Measurements from ENCODE around the gene E2F4. TPM values are rescaled to one million over a fixed set of nuclear protein-coding genes. Genes with fewer than 3 reads are reported as not detected.

The E2F4 gene
- total RNA-seq, 1 experiment from 2014 or later = 74.5 TPM

DNA sequence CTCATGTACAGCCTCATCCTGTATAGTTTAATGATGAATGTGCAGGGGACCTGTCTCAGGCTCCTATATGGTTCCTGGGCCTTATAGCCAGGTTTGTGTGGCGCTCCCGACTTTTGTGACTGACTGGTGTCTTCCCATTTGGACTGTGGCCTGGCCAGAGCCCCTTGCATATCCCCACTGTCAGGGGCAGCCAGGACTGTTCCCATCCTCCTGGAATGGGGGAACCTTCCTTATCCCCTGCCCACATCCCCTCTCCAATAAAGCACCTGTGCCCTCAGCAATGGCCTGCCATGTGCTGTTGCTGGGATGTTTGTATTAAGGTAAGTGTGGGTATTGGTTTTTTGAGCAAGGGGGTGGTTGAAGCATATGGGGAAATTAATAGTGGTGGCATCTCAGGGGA, 43.7 kb upstream of the E2F4 start:
- intact Hi-C loops (cut with micrococcal nuclease; ENCODE audit: unreplicated experiment) = no loop called here
- in situ Hi-C loops (cut with HindIII; ENCODE audit: low pct_unique_long_range_greater_than_20kb, low sequenced_read_pairs) = no loop called here
- CTCF ChIA-PET = no interaction called here
- Histone ChIP-seq H3K27me3 (ENCODE audit: control insufficient read depth, insufficient read depth, low read length) (no peaks in the 10 kb centered on the region), H3K36me3 (ENCODE audit: control insufficient read depth, insufficient read depth, low read length) (peaks cover 5% of the 10 kb centered on the region; the same call in 1 of the 2 replicates), H3K4me1 (ENCODE audit: control insufficient read depth, insufficient read depth, low read length) (peaks cover 5% of the 10 kb centered on the region), H3K27ac (ENCODE audit: low read length) (no peak overlapping the region), H3K9me3 (ENCODE audit: control insufficient read depth, insufficient read depth, low read depth, low read length) (no peaks in the 10 kb centered on the region), H3K4me3 (ENCODE audit: low read depth in 2 of 2, low read length in 2 of 2) (no peak overlapping the region)
- TF ChIP-seq, protein P1, sequence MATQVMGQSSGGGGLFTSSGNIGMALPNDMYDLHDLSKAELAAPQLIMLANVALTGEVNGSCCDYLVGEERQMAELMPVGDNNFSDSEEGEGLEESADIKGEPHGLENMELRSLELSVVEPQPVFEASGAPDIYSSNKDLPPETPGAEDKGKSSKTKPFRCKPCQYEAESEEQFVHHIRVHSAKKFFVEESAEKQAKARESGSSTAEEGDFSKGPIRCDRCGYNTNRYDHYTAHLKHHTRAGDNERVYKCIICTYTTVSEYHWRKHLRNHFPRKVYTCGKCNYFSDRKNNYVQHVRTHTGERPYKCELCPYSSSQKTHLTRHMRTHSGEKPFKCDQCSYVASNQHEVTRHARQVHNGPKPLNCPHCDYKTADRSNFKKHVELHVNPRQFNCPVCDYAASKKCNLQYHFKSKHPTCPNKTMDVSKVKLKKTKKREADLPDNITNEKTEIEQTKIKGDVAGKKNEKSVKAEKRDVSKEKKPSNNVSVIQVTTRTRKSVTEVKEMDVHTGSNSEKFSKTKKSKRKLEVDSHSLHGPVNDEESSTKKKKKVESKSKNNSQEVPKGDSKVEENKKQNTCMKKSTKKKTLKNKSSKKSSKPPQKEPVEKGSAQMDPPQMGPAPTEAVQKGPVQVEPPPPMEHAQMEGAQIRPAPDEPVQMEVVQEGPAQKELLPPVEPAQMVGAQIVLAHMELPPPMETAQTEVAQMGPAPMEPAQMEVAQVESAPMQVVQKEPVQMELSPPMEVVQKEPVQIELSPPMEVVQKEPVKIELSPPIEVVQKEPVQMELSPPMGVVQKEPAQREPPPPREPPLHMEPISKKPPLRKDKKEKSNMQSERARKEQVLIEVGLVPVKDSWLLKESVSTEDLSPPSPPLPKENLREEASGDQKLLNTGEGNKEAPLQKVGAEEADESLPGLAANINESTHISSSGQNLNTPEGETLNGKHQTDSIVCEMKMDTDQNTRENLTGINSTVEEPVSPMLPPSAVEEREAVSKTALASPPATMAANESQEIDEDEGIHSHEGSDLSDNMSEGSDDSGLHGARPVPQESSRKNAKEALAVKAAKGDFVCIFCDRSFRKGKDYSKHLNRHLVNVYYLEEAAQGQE (IDR thresholded peaks at IDR 0.05; ENCODE audit: insufficient read depth in 1 of 2, low read depth in 2 of 2, low read length in 1 of 2) = no peak
- TF ChIP-seq SIN3A (IDR thresholded peaks at IDR 0.05; ENCODE audit: borderline replicate concordance, insufficient read depth, low read depth, low read length) (no peak), TCF7L2 (IDR thresholded peaks at IDR 0.05; ENCODE audit: low read depth, low read length) (no peak), POLR2AphosphoS5 (IDR thresholded peaks at IDR 0.05; ENCODE audit: low read depth, low read length) (no peak)
- TF ChIP-seq, protein P2, sequence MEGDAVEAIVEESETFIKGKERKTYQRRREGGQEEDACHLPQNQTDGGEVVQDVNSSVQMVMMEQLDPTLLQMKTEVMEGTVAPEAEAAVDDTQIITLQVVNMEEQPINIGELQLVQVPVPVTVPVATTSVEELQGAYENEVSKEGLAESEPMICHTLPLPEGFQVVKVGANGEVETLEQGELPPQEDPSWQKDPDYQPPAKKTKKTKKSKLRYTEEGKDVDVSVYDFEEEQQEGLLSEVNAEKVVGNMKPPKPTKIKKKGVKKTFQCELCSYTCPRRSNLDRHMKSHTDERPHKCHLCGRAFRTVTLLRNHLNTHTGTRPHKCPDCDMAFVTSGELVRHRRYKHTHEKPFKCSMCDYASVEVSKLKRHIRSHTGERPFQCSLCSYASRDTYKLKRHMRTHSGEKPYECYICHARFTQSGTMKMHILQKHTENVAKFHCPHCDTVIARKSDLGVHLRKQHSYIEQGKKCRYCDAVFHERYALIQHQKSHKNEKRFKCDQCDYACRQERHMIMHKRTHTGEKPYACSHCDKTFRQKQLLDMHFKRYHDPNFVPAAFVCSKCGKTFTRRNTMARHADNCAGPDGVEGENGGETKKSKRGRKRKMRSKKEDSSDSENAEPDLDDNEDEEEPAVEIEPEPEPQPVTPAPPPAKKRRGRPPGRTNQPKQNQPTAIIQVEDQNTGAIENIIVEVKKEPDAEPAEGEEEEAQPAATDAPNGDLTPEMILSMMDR (IDR thresholded peaks at IDR 0.05) = no peak
- ATAC-seq (no peak), DNase-seq (ENCODE audit: low read depth, low spot score) (no peak)
- POLR2A ChIA-PET = no interaction called here
- BruUV-seq (replicated peaks) = no TSS peak

DNA sequence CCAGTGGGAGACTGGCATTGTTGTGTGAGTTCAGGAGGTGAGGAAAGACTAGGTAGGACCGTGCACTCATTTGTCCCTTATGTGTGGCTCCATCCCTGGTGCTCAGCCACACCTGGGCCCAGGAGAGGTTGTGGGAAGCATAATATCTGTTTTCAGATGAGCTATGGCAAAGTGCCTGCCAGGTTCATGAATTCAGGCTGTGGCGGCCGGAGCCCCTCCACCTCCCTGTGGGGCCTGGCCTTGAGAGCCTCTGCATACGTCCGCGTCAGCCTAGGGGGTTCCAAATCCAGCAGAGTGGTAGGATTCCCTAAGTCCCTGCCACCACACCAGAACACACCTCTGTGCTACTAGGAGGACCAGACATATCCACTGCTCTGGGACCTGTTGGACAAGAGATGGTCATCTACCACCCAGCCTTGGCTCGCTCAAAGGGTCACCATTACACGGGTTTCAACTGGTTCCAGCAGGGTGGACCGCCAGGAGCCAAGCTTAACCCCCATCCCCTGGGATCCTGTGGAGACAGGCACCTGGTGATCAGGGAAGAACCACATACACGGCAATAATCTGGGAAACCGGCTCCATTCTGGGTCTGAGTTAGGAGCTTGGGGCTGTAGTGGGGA, 43.2 kb upstream of the E2F4 start:
- no peak for ATAC-seq
- POLR2A ChIA-PET = no interaction called here
- peaks cover 5% of the 10 kb centered on the region; the same call in 1 of the 2 replicates for H3K36me3 ChIP-seq (ENCODE audit: control insufficient read depth, insufficient read depth, low read length)
- DNase-seq (ENCODE audit: low read depth, low spot score) = no peak
- in situ Hi-C loops (cut with HindIII; ENCODE audit: low pct_unique_long_range_greater_than_20kb, low sequenced_read_pairs) = no loop called here
- intact Hi-C loops (cut with micrococcal nuclease; ENCODE audit: unreplicated experiment) = no loop called here
- no peak overlapping the region for H3K27ac ChIP-seq (ENCODE audit: low read length)
- H3K4me1 ChIP-seq (ENCODE audit: control insufficient read depth, insufficient read depth, low read length) = peaks cover 5% of the 10 kb centered on the region
- no TSS peak for BruUV-seq (replicated peaks)
- no peak overlapping the region for H3K4me3 ChIP-seq (ENCODE audit: low read depth in 2 of 2, low read length in 2 of 2)
- H3K9me3 ChIP-seq (ENCODE audit: control insufficient read depth, insufficient read depth, low read depth, low read length) = no peaks in the 10 kb centered on the region
- CTCF ChIA-PET = no interaction called here
- no peaks in the 10 kb centered on the region for H3K27me3 ChIP-seq (ENCODE audit: control insufficient read depth, insufficient read depth, low read length)
- TF ChIP-seq SIN3A (IDR thresholded peaks at IDR 0.05; ENCODE audit: borderline replicate concordance, insufficient read depth, low read depth, low read length) = no peak
- TF ChIP-seq, protein P1 (IDR thresholded peaks at IDR 0.05; ENCODE audit: insufficient read depth in 1 of 2, low read depth in 2 of 2, low read length in 1 of 2) = no peak
- TF ChIP-seq TCF7L2 (IDR thresholded peaks at IDR 0.05; ENCODE audit: low read depth, low read length) = no peak
- TF ChIP-seq POLR2AphosphoS5 (IDR thresholded peaks at IDR 0.05; ENCODE audit: low read depth, low read length) = no peak
- TF ChIP-seq, protein P2 (IDR thresholded peaks at IDR 0.05) = no peak

Data from Panc1 (cell line).